GM15510 (cell line): ENCODE results near the gene ST8SIA4.

Experiments used
- POLR2A ChIP-seq: IDR thresholded peaks from 3 replicates; pipeline ENCODE4 v1.6.1; 2011; ENCODE audit warnings: borderline replicate concordance; ENCODE audit not compliant: insufficient read length; ENCODE audit errors: extremely low read depth

Gene ST8SIA4

GRCh38 chr5:100852988-100853449, 50.1 kb downstream of the ST8SIA4 start:
- TF ChIP-seq POLR2A, result no peak

DNA sequence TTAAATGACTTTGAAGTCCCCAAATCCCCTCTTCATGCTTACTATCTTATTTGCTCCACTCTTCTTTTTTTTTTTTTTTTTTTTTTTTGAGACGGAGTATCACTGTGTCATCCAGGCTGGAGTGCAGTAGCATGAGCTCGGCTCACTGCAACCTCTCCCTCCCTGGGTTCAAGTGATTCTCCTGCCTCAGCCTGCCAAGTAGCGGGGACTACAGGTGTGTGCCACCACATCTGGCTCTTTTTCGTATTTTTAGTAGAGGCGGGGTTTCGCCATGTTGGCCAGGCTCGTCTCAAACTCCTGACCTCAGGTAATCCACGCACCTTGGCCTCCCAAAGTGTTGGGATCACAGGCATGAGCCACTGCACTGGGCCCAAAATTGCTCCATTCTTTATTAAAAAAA, 51.0 kb downstream of the ST8SIA4 start:
- TF ChIP-seq POLR2A, result no peak

GRCh38 chr5:100846772-100847171, 56.3 kb downstream of the ST8SIA4 start:
- no peak for TF ChIP-seq POLR2A

GRCh38 chr5:100842080-100842479, 61.0 kb downstream of the ST8SIA4 start:
- no peak for TF ChIP-seq POLR2A

DNA sequence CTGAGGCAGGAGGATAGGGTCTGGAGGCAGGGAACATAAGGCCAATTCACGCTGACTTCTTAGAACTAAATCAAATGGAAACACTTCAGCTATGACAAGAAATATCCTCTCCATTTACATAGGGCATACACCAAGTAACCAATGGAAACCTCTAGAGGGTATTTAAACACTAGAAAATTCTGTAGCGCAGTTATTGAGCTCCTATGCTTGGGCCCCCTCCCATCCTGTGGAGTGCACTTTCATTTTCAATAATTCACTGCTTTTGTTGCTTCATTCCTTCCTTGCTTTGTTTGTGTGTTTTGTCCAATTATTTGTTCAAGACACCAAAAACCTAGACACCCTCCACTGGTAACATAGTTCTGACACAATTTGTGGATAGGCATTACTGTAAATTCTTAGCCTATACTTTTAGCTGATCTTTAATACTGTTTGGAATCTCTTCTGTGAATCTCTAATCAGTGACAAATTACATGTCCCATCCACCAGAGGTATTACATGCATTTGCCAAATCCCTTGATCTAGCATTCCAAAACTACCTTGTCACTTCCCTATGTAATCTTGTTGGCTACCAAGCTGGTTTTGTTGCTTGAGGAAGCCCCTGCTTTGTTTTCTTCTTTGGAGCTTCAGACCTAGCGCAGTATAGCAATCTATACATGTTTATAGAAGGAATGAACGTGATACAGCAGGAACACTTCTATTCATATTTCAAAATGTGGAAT, 61.6 kb downstream of the ST8SIA4 start:
- TF ChIP-seq POLR2A, result no peak

- TF ChIP-seq POLR2A, result no peak
These were observed 62.3 kb downstream of the ST8SIA4 start for GRCh38 chr5:100840789-100841188.

DNA sequence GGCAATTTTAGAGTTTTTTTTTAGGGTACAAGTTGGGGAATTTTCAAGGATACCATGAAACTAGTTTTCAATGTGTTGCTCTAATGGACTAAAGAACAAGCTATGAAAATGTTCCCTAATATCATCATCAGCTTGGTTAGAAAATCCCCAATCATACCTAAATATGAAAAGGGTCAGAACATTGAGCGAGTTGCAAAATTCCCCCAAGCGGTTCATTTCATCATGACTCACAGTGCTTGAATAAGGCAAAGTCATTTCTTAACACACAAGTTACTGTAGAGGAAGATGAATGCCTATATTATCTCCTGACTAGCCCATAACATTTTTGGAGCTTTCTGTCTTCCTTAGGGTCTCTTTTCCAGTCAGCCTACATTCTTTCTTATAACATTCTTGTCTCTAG, 62.7 kb downstream of the ST8SIA4 start:
- no peak for TF ChIP-seq POLR2A

GRCh38 chr5:100838048-100838473, 65.0 kb downstream of the ST8SIA4 start:
- no peak for TF ChIP-seq POLR2A

- TF ChIP-seq POLR2A, result no peak
These were observed 68.6 kb downstream of the ST8SIA4 start for GRCh38 chr5:100834519-100834918.

DNA sequence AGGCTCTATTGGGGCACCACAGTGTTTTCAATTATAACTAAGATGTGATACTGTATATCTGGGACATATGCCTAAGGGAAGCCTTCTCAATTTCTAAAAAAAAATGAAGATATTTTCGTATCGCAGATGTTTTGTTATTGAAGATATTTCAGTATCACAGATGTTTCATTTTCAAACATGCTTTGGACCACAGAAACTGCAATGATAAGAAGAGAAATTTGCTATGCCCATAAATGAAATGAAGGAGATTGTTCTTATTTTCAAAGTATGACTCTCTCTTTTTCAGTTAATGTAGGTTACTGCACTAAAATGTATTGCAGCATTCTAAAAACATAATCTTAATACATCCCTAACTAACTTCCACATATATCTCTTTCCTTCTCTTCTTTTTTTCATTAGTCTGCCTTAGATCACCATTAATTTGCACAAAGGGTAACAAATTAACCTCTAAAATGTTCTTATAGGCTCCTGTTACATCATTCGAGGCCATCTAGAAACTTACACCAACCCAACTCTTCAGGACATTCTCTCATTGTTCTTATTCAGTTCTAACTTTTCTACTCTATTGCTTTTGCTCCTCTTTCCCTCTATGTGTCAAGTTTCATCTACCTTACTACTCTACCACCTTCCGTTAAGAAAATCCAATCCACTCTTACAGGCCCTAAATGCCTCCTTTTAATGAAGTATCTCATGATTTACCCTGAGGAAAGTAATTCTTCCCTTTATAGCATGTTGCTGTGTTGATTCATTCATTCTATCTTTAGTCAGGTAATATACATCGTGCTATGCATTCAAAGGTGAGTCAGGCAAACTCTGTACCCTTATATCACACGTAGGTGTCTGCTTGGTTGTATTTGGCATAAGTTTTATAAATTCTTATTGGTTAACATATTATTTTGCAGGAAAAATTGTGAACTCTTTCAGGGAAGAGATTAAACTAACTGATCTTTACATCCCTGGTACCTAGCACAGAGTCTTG, 70.5 kb downstream of the ST8SIA4 start:
- TF ChIP-seq POLR2A, result no peak

DNA sequence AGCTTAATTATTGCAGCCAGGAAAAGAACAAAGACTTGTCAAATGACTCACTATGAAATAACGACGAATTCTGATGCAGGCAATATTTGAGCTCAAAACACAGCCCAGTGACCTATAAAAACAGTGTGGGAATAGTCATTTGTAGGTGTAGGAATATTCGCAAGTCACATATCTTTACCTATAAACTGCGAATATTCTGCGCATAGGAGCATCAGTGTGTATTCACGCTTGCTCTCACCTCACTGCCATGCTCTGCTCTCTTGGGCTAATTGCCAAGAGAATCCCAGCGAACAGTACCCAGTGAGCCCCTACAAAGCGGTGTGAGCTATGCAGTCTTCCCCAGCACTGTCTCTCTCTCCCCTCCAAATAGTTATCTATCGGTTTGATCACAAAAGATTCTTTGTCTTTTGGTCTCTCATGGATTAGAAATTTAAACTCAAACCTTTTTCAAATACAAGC, 74.2 kb downstream of the ST8SIA4 start:
- no peak for TF ChIP-seq POLR2A

DNA sequence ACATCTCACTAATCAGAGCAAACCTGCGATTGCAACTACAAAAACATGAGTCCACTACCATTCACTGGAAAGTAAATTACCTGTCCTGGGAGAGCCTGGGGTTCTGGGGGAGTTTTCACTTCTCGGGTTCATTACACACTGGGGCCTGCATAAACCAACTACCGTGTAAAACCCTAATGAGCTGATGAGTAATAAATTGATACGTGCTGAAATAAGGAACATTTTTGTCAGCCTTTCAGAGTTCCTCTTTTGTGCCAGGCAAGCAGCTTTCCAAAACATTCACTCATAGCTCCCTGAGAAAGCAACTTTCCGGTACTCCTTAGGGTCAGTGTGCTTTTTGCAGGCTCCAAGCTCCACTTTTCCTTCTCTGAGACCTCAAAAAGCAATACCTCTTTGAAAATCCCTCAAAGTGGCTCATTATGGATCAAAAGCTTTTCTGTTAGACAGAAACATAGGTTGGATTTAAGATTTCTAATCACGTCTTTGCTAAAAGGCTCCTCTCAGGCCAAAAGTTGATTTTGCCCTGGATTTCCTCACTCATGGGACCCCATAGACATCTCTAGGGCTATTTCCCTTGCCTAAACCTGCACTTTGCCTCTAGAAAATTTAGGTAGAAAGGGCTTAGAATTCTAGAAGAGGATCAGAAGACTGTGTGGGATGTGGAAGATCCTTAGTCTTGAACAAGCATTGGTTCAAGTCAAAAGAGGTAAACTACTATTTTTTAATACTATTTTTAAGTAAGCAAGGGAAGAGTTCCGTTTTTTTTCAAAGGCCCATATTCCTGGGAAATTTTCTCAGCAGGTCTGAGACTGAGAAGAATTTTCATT, 74.8 kb downstream of the ST8SIA4 start:
- no peak for TF ChIP-seq POLR2A

- TF ChIP-seq POLR2A, result no peak
These were observed 75.6 kb downstream of the ST8SIA4 start for GRCh38 chr5:100827481-100827889.

- TF ChIP-seq POLR2A, result no peak
These were observed 76.9 kb downstream of the ST8SIA4 start for GRCh38 chr5:100826133-100826532.
